Neuronal stem cell (in vitro differentiated cells): ENCODE data around the gene GOLGA6L7.

Experiments used
- DNase-seq: peaks from one replicate; pipeline ENCODE4 v3.0.0-alpha.2; 2013; ENCODE audit warnings: low spot score
- H2AFZ ChIP-seq: one replicate; pipeline ENCODE4 v1.6.1; 2013; ENCODE audit warnings: mild to moderate bottlenecking, low read length, inconsistent platforms
- H2AK5ac ChIP-seq: 2 replicates; pipeline ENCODE4 v1.6.1; 2013; ENCODE audit warnings: low read depth, mild to moderate bottlenecking, inconsistent platforms, low read length, moderate library complexity, mixed read lengths
- H2BK120ac ChIP-seq: 2 replicates; pipeline ENCODE4 v1.6.1; 2013; ENCODE audit warnings: low read depth, mild to moderate bottlenecking, inconsistent platforms, low read length, moderate library complexity, mixed read lengths
- H2BK12ac ChIP-seq: one replicate; pipeline ENCODE4 v1.6.1; 2013; ENCODE audit warnings: low read length, inconsistent platforms
- H2BK15ac ChIP-seq: 2 replicates; pipeline ENCODE4 v1.6.1; 2013; ENCODE audit warnings: mild to moderate bottlenecking, low read length, inconsistent platforms, mixed read lengths
- H2BK5ac ChIP-seq: one replicate; pipeline ENCODE4 v1.6.1; 2013; ENCODE audit warnings: inconsistent platforms, mild to moderate bottlenecking, low read length, moderate library complexity
- H3K14ac ChIP-seq: one replicate; pipeline ENCODE4 v1.6.1; 2013; ENCODE audit warnings: low read length, inconsistent platforms
- H3K18ac ChIP-seq: 2 replicates; pipeline ENCODE4 v1.6.1; 2013; ENCODE audit warnings: low read length, inconsistent platforms
- H3K23ac ChIP-seq: 2 replicates; pipeline ENCODE4 v1.6.1; 2013; ENCODE audit warnings: low read depth, mild to moderate bottlenecking, mixed read lengths, low read length, inconsistent platforms; ENCODE audit not compliant: poor library complexity
- H3K27ac ChIP-seq: replicated peaks from 3 replicates; pipeline ENCODE4 v1.5.1; 2013; ENCODE audit warnings: low read length, inconsistent platforms
- H3K27me3 ChIP-seq, 3 experiments: 2 replicates each; pipeline ENCODE4 v1.6.1; 2013; ENCODE audit warnings: low read length in 3 of 3, mild to moderate bottlenecking in 2 of 3, inconsistent platforms in 1 of 3, low read depth in 1 of 3, mixed read lengths in 1 of 3, moderate library complexity in 1 of 3; ENCODE audit not compliant: control insufficient read depth in 3 of 3, insufficient read depth in 3 of 3
- H3K36me3 ChIP-seq, 2 donors: replicated peaks in 1 of 2; 2 replicates each; pipeline ENCODE4 v1.6.1; 2013; ENCODE audit warnings: low read length in 2 of 2; ENCODE audit not compliant: control insufficient read depth in 2 of 2, insufficient read depth in 2 of 2
- H3K4ac ChIP-seq: 2 replicates; pipeline ENCODE4 v1.6.1; 2013; ENCODE audit warnings: inconsistent platforms, mild to moderate bottlenecking, low read length, moderate library complexity
- H3K4me1 ChIP-seq, 2 donors: 1 replicate in 1 of 2; 2 replicates in 1 of 2; pipeline ENCODE4 v1.6.1; 2013; ENCODE audit warnings: low read length in 2 of 2, low read depth in 1 of 2; ENCODE audit not compliant: control insufficient read depth in 2 of 2, insufficient read depth in 1 of 2
- H3K4me2 ChIP-seq: one replicate; pipeline ENCODE4 v1.6.1; 2013; ENCODE audit warnings: mild to moderate bottlenecking, low read length, inconsistent platforms; ENCODE audit not compliant: insufficient read depth, poor library complexity, severe bottlenecking
- H3K4me3 ChIP-seq, 2 donors: 2 replicates each; pipeline ENCODE4 v1.5.1; 2013; ENCODE audit warnings: low read length in 2 of 2, mild to moderate bottlenecking in 2 of 2, inconsistent platforms in 1 of 2, moderate library complexity in 1 of 2
- H3K79me1 ChIP-seq: one replicate; pipeline ENCODE4 v1.6.1; 2013; ENCODE audit warnings: low read depth, mild to moderate bottlenecking, inconsistent platforms, low read length, moderate library complexity
- H3K9ac ChIP-seq: one replicate; pipeline ENCODE4 v1.6.1; 2013; ENCODE audit warnings: mild to moderate bottlenecking, low read depth, low read length, inconsistent platforms; ENCODE audit not compliant: poor library complexity
- H3K9me3 ChIP-seq, 2 donors: replicated peaks in 1 of 2; 2 replicates each; pipeline versions ENCODE3 to v1.6.1; 2013; ENCODE audit warnings: low read length in 2 of 2, mild to moderate bottlenecking in 2 of 2, inconsistent platforms in 1 of 2, low read depth in 1 of 2, mixed read lengths in 1 of 2, moderate library complexity in 1 of 2; ENCODE audit not compliant: control insufficient read depth in 2 of 2, insufficient read depth in 1 of 2
- H4K8ac ChIP-seq: one replicate; pipeline ENCODE4 v1.6.1; 2013; ENCODE audit warnings: low read depth, mild to moderate bottlenecking, inconsistent platforms, low read length, moderate library complexity
- H4K91ac ChIP-seq: one replicate; pipeline ENCODE4 v1.6.1; 2013; ENCODE audit warnings: low read length, low read depth, mild to moderate bottlenecking, inconsistent platforms; ENCODE audit not compliant: poor library complexity
- WGBS, 2 donors: extraction: QIAGEN DNeasy Blood & Tissue Kit; methylation state at CpG; one replicate each; pipeline ENCODE4 v1.1.7; 2013; ENCODE audit warnings: missing lambda C conversion rate in 2 of 2, mixed read lengths in 1 of 2; ENCODE audit not compliant: insufficient read length in 2 of 2, insufficient replicate concordance in 1 of 2; ENCODE audit errors: extremely low coverage in 2 of 2; 5-methylcytosine and 5-hydroxymethylcytosine counted together

GOLGA6L7 gene

DNA sequence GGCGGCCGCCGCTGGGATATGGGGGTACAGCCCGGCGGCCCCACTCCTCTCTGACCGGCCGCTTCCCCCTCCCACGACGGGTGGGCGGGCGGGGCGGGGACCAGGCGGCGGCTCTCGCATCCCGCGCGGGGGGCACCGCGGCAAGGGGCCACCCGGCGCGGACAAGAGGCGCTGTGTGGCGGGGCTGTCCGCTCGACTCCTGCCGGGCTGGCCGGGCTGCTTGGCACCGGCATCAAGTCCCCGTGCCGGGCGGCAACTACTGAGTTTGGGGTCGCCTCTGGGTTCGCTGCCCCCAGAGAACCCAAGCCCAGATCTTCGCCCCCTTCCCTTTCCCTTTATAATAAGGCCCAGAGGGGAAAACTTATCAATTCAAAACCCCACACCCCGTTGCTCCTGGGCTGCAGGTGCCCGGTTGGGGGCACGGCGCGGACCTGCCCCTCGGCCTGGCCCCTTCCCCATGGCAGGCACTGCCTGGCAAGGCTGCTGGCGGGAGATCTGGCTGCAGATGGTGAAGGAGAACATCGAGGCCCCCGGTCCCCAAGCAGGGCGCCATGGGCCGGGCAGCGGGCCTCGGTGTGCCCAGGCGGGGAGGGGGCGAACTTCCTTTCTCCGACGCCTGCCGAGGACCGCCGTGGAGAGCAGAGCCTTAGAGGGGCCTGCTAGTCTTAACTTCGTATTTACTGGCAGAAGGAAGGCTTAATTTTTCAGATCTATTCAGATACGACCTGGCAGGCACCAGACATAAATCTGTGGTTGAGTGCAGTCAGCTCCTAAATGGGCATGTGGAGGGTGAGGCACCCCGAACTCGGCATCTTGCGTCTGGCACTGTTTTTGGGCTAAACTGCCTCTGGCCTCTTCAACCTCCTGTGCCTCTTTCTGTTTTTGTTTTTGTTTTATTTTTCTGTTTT lies 38.2 kb upstream of the GOLGA6L7 start:
- H3K23ac ChIP-seq: peak overlapping the region; percentile 31

DNA sequence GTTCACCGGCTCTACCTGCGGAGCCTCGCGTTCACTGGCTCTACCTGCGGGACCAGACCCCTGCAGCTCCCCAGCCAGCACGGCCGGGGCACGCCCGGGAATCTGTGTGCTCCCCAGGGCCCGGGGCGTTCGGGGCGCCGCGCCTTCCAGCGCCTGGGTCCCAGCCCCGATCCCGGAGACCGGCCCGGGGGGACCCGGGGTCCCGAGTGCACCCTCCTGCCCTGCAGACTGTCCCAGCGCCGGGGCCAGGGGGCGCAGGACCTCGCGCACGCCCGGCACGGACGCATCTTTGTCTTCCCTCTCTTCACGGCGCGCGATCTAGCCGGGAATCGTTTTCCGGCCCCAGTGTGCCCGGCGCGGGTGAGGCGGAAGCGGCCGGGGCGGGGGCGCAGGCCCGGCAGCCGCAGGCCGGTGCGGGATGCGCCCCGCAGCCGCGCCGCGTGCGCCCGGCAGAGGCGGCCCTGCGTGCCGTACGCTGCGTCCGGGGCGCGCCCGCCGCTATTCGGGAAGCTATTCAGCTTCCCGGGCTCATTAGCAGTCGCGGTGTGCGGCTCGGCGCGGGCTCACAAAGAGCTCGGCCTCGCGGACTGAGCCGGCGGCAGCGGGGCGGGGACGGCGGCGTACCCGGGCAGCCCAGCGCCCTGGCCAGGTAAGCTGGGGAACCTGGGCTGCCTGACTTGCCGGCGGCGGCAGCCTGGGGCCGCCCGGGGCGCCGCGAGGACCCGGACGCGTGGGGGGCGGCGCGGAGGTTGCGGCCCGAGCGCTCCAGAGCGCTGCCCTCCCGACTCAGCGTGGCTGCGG lies 37.4 kb upstream of the GOLGA6L7 start, which contains the start of gene APBA2:
TSS of gene APBA2 (plus strand) at position 345 of the 801 bp plus-strand sequence. CDS start 167,911 bp downstream, outside the sequence.
- no peak within 1 kb of the TSS for H3K27ac ChIP-seq
- H3K27me3 ChIP-seq: peaks cover 0 to 1% (median 0%) of the 10 kb centered on the region in 3 experiments
- WGBS, 2 donors: no CpG with 5 or more reads among the region's 109 CpGs

More for the DNA sequence above, 38.2 kb upstream of the GOLGA6L7 start:
- Histone ChIP-seq H3K4ac (peak overlapping the region; percentile 89), H4K91ac (no peak overlapping the region), H2AFZ (peak overlapping the region; percentile 97), H3K4me2 (peak overlapping the region; percentile 89), H3K27ac (no peak overlapping the region), H3K36me3 (peaks cover 0 to 3% of the 10 kb centered on the region in 2 donors), H3K4me1 (peaks cover 19 to 21% of the 10 kb centered on the region in 2 donors), H2BK15ac (peak overlapping the region; percentile 99), H3K4me3 (peak overlapping the region; percentile 57 to 90), H2BK12ac (peak overlapping the region; percentile 41), H3K79me1 (peaks cover 13% of the 10 kb centered on the region), H3K14ac (peak overlapping the region; percentile 56), H3K27me3 (peaks cover 0 to 1% (median 0%) of the 10 kb centered on the region in 3 experiments), H3K9me3 (no peaks in the 10 kb centered on the region), H3K18ac (peak overlapping the region; percentile 96), H4K8ac (peak overlapping the region; percentile 43), H2BK120ac (no peak overlapping the region), H2AK5ac (peak overlapping the region; percentile 98), H3K9ac (peak overlapping the region; percentile 86), H2BK5ac (no peak overlapping the region)
- no CpG with 5 or more reads among the region's 61 CpGs for WGBS, 2 donors
- DNase-seq: no peak

DNA sequence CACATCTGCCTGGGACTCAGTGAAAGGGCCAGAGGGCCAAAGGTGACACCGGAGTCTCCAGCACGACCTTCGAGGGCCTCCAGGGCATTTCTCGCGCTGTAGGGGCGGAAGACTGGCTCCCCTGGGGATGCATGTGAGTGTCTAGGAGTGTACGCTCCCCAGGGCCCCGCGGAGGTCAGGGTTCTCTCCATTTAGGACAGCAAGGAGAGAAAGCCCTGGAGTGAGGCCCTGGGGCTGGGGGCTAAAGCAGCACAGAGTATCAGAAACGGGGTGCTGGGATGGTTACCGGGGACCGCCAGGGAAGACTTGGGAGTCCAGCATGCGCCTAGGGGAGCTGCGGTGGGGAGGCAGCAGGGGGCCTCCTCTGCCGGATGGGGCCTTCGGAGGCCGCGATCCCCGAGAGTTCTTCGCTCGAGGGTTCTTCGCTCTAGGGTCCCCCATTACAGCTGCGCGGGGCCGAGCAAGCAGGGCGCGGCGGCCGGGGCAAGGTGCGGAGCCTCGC lies 36.7 kb upstream of the GOLGA6L7 start:
- Histone ChIP-seq H3K14ac (peak overlapping the region; percentile 2), H3K36me3 (no peaks in the 10 kb centered on the region), H3K9me3 (no peaks in the 10 kb centered on the region), H2AK5ac (peak overlapping the region; percentile 66), H3K27ac (no peak overlapping the region), H3K4me1 (peaks cover 19 to 21% of the 10 kb centered on the region in 2 donors), H3K4me3 (peak overlapping the region; percentile 57 to 90), H2BK15ac (peak overlapping the region; percentile 99), H3K18ac (peak overlapping the region; percentile 96), H2BK12ac (peak overlapping the region; percentile 46), H3K23ac (peak overlapping the region; percentile 85), H2AFZ (peak overlapping the region; percentile 97), H2BK5ac (peak overlapping the region; percentile 53), H4K8ac (peak overlapping the region; percentile 72), H4K91ac (peak overlapping the region; percentile 85), H2BK120ac (peak overlapping the region; percentile 87), H3K4me2 (peak overlapping the region; percentile 89), H3K27me3 (peaks cover 0 to 1% (median 0%) of the 10 kb centered on the region in 3 experiments), H3K4ac (peak overlapping the region; percentile 97), H3K9ac (peak overlapping the region; percentile 86), H3K79me1 (peaks cover 13% of the 10 kb centered on the region)
- DNase-seq: no peak
- WGBS, 2 donors: no CpG with 5 or more reads among the region's 31 CpGs

More for the DNA sequence above, 37.4 kb upstream of the GOLGA6L7 start, which contains the start of gene APBA2:
- Histone ChIP-seq H3K36me3 (peaks cover 0 to 3% of the 10 kb centered on the region in 2 donors), H2BK12ac (peak within 1 kb of the TSS; percentile 46), H3K9me3 (no peaks in the 10 kb centered on the region), H3K14ac (peak within 1 kb of the TSS; percentile 98), H4K91ac (peak within 1 kb of the TSS; percentile 85), H3K4me2 (peak within 1 kb of the TSS; percentile 89), H2AFZ (peak within 1 kb of the TSS; percentile 97), H4K8ac (peak within 1 kb of the TSS; percentile 72), H3K18ac (peak within 1 kb of the TSS; percentile 96), H3K4me1 (peaks cover 19 to 21% of the 10 kb centered on the region in 2 donors), H3K4me3 (peak within 1 kb of the TSS; percentile 57 to 90), H2BK120ac (peak within 1 kb of the TSS; percentile 87), H3K4ac (peak within 1 kb of the TSS; percentile 97), H3K9ac (peak within 1 kb of the TSS; percentile 86), H3K23ac (peak within 1 kb of the TSS; percentile 85), H2BK15ac (peak within 1 kb of the TSS; percentile 99), H3K79me1 (peaks cover 13% of the 10 kb centered on the region), H2AK5ac (peak within 1 kb of the TSS; percentile 98), H2BK5ac (peak within 1 kb of the TSS; percentile 53)
- no peak for DNase-seq
